HG02938 (cell line): Measurements from ENCODE around the gene APBA1.

Source experiments
- ATAC-seq: cut with Tn5 transposase; IDR thresholded peaks from one replicate; pipeline ENCODE4 v1.9.1; 2021; ENCODE audit warnings: mild to moderate bottlenecking, moderate library complexity; ENCODE audit not compliant: unreplicated experiment

APBA1 gene

DNA sequence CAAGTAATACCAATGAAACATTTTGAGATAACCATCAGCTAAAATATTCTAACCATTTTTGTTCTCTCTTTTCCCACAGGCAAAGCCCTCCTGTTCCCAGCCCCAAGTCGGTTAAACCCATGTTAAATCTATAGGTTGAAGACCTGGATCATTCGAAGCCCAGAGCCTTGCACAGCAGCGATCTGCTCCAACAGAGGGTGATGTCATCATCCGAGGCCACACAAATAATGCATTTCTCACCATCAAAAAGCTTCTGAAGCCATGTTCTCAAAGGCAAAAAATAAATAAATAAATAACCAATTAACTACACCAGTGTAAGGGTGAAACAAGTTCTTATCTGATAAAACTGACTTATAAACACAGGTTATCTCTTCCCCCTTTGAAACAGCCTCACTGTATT lies 178.0 kb downstream of the APBA1 start:
- ATAC-seq: no peak

- ATAC-seq: no peak
Observed at GRCh38 chr9:69486498-69486897, 185.7 kb downstream of the APBA1 start.

- ATAC-seq: no peak
Observed at GRCh38 chr9:69485466-69485865, 186.7 kb downstream of the APBA1 start.

GRCh38 chr9:69483886-69484422 lies 188.2 kb downstream of the APBA1 start:
- no peak for ATAC-seq

GRCh38 chr9:69476797-69477196 lies 195.4 kb downstream of the APBA1 start:
- no peak for ATAC-seq

DNA sequence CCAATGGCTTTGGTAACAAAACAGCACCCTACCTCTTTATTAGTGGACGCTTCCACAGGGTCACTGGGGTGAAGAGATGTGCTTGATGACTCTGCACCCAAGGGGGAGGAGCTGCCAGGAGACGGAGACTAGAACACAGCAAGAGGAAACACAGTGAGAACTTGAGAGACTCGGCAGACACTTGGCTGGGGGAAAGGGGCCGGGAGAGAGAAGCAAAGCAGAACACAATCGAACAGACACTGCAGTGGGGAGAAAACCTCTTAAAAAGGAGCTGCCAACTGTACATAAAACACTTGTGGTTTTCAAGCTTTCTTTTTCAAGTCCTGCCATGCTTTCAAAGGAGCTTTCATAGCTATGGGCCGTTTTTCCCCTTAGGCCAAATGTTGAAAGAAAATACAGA lies 196.2 kb downstream of the APBA1 start:
- ATAC-seq: no peak

DNA sequence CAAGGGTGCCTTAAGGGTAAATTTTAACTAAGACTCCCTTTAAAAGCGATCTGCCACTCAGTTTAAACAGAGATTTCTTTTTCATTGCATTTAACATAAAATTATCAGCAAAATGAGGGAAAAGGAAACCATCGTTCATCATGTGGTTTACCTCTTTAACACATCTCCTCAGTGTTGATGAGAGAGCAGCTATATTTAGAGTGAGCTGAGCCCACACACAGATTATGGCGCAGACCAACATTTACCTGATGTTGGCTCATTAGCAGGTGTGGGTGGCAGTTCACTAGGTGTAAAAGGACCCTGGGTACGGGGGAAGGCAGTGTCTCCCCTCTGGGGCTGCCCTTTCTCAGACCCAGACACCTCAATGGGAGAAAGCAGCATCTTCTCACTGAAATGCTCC lies 197.3 kb downstream of the APBA1 start:
- ATAC-seq: no peak

DNA sequence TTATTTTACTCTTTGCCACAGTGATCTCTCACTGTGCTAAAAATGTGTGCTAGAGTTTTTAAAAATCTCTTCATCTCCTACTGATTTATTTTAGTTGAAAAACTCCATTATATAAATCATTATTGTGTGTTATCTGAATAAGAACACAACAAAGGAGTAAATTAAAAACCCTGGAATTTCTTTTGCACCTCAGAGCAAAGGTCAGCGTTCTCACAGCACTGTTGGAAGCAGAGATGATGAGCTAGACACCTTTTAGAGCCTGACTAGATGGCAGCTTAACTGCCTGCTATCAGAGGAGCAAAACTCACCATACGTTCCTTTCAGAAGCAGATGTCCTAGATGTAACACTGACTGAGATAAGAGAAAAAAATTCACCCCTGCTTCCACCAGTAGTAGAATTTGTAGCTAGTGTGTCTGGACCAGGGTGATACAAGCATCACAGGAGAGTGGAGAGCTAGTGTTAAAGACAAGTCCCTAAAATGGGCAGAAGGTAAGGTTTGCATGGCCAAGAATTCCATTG lies 200.0 kb downstream of the APBA1 start:
- ATAC-seq: no peak

DNA sequence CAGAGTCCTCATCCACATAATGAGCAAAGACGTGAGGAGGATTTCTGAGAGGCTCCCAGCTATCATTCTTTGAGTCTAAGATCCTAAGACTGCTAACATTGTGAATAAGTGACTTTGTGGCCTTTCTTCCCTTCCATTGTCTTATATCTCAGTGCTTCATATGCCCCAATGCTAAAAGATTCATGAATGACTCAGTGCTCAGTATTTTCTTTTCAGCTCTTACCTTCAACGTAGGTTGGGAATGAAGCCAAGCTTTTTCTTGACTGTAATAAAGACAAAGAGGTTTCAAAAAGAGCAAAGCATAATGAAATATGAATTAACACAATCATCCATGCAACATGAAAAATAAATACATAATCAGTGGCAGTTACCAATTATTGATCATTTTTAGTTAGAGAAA lies 200.7 kb downstream of the APBA1 start:
- ATAC-seq: no peak

GRCh38 chr9:69470186-69470977 lies 201.8 kb downstream of the APBA1 start:
- no peak for ATAC-seq

GRCh38 chr9:69469136-69469535 lies 203.0 kb downstream of the APBA1 start:
- no peak for ATAC-seq

- ATAC-seq: no peak
Observed at GRCh38 chr9:69468380-69468779, 203.8 kb downstream of the APBA1 start.

GRCh38 chr9:69466151-69466550 lies 206.0 kb downstream of the APBA1 start:
- no peak for ATAC-seq

DNA sequence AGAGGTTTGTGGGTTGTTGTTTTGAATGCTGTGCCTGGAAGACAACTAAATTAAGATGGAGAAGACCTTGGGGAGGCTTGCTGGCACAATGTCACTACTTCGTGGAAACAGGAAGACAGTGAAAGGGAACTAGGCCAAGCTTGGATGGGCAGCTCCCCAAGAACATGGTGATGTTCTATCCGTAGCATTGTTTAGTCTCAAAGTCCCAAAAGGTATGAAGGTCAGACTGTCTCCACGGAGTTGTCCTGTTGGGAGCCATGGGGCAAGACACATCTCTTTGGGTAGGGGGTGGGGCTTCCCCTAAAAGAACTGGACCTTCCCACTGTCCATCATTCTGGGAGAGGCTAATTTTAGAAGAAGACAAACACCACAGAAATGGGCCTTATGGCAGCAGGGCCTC lies 206.7 kb downstream of the APBA1 start:
- no peak for ATAC-seq

- no peak for ATAC-seq
Observed at GRCh38 chr9:69463497-69464068, 208.6 kb downstream of the APBA1 start.

DNA sequence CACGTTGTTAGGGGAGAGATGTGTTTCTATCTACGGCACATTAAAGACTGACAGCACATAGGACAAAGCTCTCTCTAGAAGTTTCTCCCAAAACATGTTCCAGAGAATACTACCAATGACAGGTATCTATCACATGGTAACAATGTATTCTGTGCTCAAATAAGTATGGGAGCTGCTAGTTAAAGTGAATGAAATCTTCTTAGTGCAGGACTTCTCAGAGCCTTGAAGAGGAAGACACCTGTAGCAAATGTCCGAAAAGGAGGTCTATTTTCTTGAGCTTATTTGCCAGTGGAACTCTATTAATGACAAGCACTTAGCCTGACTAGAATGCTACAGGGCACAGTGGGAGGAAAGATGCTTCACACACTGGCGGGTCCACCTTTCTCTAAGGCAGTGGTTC lies 209.8 kb downstream of the APBA1 start:
- ATAC-seq: no peak

GRCh38 chr9:69461103-69461887 lies 210.9 kb downstream of the APBA1 start:
- no peak for ATAC-seq

GRCh38 chr9:69460012-69460411 lies 212.2 kb downstream of the APBA1 start:
- no peak for ATAC-seq

DNA sequence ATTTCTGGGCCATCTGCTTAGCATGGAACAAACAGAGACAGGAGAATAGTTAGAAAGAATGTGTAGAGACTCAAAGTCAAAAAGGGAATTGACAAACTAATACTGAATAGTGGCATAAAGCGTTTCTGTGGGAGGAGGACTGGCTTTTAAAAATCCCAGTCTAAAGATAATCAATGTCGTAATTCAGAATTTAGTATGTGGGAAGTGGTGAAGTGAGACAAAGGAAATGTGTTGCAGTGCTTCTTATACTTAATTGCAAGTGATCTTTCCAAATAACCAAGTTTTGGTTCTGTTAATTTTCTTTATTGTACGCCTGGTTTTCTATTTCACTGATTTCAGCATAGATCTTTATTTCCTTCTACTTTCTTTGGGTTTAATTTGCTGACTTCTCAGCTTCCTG lies 214.0 kb downstream of the APBA1 start:
- ATAC-seq: no peak

DNA sequence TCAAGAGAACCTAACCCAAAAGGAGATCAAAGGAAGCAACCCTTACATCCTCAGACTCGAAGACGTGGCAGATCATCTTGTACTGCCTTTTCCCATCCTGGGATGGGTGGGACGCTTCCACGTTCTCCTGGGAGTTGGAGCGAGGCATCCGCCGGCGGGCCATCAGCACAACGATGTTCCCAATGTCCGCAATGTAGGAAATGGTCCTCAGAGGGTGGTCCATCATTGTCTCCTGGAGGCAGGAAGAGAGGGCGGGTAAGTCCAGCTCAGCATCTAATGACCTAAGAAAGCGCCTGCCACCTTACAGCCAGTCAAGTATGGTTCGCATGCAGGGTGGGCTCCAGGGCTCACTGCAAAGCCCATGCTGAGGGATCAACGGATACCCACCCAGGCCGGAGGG lies 216.0 kb downstream of the APBA1 start:
- no peak for ATAC-seq

- ATAC-seq: no peak
Observed at GRCh38 chr9:69455311-69455710, 216.9 kb downstream of the APBA1 start.
